SHP77 treated with DMSO at 0.1 percent for 48 hours (cell line): ENCODE data around the gene SAMD4A.

Experiments
- DNase-seq: peaks from one replicate; lab custom pipeline; 2025; lab: John Stamatoyannopoulos, UW

Gene SAMD4A

DNA sequence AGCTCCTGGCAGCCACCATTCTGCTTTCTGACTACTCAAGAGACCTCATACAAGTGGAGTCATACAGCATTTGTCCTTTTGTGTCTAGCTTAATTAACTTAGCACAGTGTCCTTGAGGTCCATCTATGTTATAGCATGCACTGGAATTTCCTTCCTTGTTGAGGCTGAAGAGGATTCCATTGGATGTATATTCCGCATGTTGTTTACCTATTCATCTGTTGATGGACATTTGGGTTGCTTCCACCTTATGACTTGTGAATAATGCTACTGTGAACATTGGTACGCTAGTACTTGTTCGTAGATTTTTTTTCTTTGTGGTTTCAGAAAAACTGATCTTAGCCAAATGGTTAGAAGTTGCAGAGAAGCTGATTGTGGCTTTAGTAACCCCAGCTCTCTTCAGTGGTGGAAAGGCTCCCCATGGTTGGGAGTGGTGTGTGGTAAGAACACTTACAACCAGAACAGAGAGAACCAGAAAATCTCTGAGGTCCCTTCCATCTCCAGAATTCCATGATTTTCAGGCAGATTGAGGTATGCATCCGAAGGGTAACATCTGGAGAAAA, 118.4 kb downstream of the SAMD4A start:
- DNase-seq: no peak

DNA sequence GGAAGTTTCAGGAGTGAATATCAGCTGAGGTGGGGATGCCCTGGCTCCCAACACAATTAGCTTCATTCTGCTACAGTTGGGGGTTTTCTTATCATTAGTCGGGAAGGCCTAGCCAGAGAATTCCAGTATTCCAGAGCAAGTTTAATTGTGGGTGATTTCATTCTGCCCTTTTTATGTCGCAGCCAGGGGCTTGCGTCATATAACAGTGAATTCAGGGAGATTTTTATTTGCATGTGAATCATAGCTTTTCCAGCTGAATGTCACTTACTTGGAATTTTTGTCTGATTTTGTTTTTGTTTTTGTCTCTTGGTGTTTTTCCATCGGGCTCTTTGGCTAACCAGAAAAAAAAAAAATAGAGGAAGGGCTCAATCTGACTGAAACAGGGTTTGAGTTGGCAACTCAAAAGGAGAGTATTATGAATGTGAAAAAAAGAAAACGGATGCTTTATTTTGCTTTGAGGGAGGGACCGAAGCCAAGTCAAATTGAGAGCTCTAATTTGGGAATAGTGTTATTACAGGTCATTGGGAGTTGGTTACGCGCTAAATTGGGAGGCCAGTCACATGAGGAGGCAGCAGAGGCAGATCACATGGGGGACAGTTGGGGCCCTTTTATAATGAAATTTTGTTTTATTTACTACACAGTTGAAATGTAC, 119.4 kb downstream of the SAMD4A start:
- no peak for DNase-seq

DNA sequence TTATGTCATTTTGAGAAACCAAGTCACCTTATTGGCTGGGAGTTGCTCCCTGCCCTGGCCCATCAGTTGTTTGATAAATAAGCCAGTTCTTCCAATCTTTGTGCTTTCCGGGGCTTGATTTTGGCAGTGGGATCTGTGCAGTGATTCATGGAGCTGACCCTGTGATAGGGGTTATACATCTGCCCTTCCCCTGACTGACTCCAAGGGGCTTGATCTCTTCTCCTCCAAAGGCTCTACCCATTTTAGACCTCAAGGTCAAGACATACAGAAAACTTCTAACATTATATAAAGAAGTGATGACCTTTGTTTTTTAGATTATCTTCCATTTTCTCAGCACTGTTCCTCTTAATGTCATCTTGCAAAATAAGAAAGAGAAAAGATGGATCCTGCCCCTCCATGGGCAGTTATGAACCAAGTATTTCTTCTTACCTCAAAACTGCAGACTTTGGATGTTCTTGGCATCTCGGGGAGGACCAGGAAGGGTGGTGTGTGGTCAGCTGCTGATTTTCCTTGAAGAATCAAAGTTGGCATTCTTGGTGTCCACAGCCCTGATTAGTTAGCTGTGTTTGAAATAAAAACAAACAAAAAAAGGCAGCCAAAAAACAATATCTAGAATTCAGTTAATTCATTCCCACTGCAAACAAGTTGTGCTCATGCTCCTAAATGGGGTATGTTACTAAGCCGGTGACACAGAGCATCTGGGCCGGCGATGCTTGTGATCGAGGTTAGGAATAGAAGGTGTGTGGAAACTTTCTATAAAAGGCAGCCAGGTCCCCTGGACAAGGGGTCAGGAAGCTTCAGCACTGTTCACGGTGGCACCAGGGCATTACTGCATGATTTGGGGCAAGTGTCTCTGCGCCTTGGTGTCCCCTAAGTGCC, 120.2 kb downstream of the SAMD4A start:
- no peak for DNase-seq

DNA sequence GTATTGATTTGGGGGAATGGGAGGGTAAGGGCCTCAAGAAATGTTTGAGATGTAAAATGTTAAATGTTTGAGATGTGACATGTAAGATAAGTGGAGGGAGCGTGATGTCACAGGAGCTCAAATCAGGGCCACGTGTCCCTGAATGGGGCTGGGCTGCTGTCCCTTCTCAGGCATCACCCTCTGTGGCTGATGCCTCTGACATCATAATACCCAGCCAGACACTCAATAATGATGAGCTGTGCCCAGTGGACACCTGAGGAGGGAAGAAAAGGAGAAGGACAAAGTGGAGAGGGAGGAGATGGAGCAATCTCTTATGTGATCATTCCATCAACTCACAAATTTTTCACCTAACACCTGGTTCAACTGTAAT, 120.8 kb downstream of the SAMD4A start:
- DNase-seq: no peak

DNA sequence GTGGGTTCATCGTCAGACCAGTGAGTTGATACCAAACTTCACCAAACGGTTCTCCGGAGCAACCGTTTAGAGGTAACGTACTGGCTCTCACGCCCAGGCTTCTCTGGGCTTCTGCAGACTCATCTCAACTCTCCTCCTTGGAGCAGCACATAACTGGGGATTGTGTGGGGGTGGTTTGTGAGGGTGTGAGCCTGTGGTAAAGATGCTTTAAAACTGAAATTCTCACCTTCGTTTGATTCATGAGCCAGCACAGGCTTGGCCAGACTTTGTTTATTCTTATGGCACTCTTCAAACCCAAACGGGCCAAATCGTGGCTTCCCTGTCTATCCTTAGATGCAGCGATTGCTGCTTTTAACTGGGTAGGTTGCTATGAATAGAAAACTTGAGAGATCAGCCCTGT, 121.3 kb downstream of the SAMD4A start:
- DNase-seq: no peak

DNA sequence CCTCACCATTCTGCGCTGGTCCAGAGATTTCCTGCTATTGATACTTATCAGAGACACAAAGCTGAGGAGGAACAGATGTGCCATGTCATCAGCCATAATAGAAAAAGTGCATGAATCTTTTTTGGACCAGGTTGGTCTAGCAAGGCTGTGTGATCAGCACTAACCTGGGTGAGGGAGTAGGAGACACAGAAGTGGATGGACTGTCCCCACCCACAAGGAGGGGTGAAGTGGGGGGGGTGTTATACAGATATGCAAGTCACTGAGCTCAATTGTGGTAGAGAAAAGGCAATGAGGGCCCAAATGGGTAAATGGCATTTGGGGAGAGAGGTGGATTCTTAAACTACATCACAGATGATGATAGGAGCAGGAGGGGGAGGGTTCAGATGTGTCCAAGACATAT, 123.0 kb downstream of the SAMD4A start:
- no peak for DNase-seq

DNA sequence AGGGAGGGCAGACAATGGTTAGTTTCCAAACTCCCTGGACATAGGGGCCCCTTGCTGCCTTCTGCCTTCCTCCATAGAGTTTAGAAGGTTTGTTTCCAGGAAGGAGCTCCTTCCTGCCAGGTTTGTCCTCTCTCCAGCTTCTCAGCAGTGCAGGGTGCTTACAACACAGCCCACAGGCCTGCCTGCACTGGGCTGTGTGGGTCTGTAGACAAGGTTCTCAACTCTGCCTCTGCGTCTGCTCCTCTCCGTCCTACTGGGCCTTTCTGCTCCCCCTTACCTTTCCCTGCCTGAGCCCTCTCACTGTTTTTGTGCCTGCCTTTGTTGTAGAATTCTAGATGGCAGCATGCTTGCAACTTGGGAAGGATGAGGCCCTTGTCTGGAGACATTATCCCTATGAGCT, 124.0 kb downstream of the SAMD4A start:
- no peak for DNase-seq

DNA sequence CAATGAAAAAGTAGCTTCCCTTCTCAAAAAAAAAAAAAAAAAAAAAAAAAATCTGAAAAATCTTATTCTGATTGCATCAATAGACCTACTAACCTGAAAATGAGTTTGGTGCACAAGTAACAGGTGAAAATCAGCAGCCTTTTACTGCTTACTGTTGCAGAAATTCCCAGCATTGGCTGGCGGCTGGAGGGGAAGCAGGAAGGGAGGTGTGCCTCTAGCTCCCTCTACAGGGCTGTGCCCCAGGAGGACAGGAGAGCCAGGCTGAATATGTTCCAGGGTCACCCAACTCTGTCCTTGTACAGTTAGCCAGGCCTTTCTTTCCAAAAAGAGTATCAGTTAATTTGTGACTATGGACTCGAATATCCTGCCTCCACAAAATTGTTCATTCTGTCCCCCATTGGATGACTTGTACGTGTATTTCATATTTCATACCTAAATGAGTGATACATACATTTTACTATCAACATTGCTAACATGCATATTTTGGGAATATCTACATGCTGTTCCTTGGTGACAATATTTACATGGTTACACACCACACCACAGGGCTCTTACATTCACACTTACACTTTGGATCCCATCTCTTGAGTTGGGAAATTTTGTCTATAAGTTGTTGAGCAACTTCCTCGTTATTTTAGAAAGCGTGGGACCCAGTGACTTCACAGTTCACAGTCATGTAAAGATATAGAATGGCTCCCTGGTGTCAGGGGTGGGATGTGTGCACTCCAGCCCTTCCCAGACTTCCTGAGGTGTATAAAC, 124.8 kb downstream of the SAMD4A start:
- peak; percentile 6 for DNase-seq

DNA sequence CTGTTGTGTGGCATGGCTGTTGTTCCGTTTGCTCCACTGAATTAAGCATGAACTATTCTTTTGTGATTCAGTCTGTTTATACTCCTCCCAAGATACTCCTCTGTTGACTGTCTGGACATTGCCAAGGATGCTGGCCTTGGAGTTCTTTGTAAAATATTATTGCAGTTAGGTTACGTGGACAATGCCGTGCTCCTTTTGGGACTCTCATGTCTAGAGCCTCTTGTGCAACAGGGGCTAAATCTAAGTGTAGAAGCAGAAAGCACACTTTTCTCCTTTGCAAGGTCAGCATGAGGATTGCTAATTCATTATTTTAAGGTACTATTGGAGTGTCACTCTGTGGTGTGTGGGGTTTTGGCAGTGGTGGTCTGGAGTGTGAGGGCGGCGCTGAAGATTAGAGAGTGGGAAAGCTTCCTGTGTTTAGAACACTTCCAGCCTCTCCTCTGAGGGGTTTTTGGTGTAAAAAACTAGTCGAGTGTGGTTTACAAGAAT, 125.4 kb downstream of the SAMD4A start:
- DNase-seq: no peak

DNA sequence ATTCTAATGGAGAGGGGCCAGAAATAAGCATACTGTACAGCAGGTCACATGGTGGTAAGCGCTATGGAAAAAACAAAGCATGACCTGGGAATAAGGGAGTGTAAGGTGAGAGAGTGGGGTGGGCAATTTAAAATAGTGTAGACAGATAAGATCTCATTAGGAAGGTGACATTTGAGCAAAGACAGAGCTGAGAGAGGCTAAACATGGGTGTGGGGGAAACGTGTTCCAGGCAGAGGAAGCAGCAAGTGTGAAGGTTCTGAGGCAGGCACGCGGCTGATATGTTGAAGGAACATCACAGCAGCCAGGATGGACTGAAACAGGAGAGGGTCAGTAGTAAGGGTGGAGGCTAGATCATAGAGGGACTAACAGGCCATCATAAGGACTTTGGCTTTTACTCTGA, 126.8 kb downstream of the SAMD4A start:
- DNase-seq: no peak

DNA sequence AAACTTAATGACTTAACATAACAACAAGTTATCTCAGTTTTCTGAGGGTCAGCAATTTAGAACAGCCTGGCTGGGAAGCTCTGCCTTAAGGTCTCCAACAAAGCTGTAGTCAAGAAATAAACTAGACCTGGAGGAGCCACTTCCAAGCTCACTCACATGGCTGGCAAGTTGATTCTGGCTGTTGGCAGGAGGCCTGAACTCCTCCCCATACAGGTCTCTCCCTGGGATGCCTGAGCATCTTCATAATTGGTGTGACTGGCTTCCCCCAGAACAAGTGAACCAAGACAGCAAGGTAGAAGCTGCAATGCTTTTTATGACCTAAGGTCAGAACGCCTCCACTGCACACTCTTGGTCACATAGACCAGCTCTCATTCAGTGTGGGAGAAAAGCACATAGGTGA, 128.3 kb downstream of the SAMD4A start:
- DNase-seq: no peak

DNA sequence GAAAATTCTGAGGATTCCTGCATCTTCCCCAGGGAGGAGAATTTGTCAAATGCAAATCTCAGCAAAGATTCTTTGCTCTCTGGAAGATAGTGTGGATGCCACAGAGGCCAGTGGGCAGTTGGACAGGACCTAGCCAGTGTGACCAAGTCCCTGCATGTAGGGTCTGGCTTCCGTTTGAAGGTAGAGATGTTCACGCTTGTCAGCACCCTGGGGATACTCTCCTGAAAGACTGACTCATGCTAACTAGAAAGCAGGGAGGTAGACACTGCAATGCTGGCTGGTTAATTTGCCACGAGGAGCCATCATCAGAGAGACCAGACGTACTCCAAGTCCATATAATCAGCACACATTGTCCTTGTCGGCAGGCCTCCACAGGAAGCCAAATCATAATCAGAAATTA, 130.1 kb downstream of the SAMD4A start:
- no peak for DNase-seq

DNA sequence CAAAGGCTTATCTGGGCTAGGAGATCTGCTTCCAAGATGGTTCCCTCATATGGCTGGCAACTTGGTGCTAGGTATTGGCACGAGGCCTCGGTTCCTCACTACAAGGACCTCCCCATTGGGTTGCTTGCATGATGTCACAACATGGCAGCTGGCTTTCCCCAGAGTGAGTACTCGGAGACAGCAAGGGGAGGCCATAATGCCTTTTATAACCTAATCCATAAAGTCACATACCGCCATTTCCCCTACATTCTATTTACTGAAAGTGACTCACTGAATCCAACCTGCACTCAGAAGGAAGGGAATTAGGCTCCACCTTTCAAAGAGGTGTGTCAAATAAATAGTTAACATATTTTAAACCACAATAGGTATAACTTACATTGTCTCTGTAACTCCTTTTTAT, 130.9 kb downstream of the SAMD4A start:
- DNase-seq: no peak

DNA sequence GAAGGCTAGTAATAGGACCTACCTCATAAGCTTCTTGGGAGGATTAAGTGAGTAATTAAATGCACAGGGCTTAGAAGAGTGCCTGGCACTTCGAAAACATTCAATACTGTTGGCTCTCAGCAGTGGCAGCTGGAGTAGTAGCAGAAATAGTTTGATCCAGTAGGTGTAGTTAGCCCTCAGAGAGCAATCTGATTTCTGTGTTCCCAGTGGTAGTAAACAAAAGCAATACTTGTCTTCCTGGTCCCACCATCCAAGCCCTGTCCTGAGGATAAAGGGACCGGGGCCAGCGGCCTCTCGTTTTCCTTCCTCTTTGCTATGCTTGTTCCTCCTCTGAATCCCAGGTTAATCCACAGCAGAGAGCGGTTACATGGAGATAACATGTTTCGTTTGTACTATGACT, 131.6 kb downstream of the SAMD4A start:
- no peak for DNase-seq

DNA sequence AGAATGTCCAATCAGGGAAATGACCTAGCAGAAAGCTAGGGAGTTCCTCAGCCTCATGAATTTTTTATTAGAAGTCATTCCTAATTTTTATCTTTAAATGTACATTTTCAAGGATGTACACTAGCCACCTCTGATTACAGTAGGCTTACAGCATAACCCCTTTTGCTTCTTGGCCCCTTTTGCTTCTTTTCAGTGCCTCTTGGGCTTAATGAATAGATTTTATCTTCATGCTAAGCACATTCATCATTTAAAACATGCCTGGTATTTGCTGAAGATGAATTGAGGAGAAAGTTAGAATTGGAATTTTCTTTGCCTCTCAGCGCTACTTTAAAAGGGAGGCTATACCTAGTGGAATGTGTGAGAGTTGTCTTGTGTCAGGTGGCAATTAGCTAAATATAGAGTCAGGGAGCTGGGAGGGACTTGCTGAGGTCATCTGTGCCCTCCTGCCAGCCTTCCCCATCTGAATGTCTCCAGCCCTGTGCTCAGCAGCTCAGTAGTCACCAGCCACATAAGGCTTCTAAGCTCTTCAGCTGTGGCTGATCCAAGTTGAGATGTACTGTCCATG, 132.1 kb downstream of the SAMD4A start:
- no peak for DNase-seq

DNA sequence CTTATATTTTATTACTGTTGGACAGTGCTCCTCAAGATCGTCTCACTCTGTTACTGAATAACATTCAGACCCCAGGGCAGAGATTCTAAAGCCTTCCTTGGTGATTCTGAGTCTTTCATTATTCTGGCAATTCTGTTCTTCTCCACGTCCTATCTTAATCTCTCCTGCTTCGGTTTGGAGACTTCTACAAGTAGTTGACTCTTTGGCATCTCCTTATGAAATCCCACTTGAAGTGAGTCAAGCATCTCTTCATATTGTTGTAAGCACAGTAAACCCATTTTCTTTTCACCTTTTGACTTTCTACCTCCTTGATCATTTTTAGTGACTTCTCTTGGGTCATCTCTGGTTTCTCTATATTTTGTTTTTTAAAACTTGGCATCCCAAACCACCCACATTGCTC, 132.8 kb downstream of the SAMD4A start:
- no peak for DNase-seq

DNA sequence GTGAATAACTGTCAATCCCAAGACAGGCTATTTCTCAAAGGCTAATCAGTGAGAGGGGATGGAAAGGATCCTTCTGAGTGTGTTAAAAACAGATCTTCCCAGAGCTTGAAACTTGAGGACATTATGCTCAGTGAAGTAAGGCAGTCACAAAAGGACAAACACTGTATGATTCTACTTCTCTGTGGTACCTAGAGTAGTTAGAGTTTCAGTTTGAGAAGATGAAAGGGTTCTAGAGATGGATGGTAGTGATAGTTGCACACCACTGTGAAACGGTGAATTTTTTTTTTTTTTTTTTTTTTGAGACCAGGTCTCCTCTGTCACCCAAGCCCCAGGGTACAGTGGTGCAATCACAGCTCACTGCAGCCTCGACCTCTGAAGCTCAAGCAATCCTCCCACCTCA, 133.8 kb downstream of the SAMD4A start:
- DNase-seq: no peak

DNA sequence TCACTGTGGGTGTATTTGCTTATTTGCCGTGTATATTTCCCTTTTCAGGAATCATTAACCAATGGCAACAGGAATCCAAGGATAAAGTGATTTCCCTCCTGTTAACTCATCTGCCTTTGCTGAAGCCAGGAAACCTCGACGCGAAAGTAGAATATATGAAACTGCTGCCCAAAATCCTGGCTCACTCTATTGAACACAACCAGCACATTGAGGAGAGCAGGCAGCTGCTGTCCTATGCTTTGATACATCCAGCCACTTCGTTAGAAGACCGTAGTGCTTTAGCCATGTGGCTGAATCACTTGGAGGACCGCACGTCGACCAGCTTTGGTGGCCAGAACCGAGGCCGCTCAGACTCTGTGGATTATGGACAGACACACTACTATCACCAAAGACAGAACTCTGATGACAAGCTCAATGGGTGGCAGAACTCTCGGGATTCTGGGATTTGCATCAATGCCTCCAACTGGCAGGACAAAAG, 135.1 kb downstream of the SAMD4A start:
- no peak for DNase-seq

DNA sequence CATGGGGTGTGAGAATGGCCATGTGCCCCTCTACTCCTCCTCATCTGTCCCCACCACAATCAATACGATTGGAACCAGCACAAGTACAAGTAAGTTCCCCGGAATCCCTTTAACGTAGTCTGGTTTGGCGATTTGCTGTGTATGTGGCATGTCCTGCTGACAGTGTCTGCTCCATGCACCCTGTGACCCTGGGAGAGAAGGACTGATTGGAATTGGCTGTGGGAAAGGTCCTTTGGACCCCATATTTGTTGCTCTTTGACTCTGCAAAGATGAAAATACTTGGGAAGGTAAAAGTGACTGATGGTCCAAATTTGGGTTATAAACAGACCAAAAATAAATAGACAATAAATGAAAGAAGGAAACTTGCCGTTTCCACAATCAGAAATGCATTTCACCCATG, 135.6 kb downstream of the SAMD4A start:
- DNase-seq: no peak

DNA sequence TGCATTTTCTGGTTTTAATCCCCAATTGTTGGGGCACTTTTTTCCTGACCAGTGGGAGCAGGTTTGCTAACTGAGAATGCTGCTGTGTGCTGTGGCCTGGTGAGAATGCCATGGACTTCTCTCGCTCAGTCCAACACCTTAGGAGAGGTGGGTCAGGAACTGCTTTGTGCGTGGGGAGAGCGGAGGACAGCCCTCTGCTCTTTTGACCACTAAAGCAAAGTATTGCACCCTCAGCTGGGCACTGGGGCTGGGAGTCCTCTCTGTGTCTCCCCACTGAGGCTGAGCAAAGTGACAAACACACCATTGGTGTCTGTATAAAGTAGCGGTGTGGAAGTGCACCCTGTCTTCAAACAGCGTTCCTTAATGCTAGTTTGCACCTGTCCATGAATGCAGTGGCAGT, 136.2 kb downstream of the SAMD4A start:
- no peak for DNase-seq

DNA sequence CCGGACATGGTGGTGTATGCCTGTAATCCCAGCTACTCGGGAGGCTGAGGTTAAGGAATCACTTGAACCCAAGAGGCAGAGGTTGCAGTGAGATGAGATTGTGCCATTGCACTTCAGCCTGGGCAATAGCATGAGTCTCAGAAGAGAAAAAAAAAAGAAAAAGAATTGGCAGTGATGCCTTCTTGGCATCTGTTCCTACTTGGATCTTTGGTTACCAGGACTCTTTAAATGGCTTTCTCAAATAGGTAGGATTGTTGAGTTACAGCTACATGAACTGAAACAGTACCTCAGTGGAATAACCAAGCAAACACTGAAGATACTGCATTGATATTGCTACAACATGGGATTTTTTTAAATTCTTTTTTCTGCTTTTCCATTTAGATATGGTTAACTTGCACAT, 136.8 kb downstream of the SAMD4A start:
- no peak for DNase-seq

DNA sequence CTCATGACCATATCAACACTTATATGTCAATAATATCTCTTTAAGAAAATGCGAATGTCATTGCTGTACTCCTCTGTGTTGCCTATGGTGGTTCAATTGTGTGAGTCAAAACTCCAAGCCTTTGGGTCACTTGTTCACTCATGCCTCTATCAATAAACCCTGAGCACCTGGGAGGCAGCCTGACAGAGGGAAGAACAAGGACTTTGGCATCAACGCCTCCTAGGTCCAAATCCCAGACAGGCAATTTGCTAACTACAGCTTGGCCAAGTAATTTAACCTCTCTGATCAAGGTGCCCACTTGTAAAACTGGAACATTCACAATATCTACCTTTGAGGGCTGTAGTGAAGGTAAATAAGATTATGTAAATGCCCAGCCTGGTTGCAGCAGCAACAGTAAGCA, 137.8 kb downstream of the SAMD4A start:
- no peak for DNase-seq
